Measurements from ENCODE around the gene ANGPT4. TPM values are rescaled to one million over a fixed set of nuclear protein-coding genes. Genes with fewer than 3 reads are reported as not detected.

The ANGPT4 gene
- total RNA-seq, 4 donors from 2014 or later, result 0.14 TPM; not detected in 3

DNA sequence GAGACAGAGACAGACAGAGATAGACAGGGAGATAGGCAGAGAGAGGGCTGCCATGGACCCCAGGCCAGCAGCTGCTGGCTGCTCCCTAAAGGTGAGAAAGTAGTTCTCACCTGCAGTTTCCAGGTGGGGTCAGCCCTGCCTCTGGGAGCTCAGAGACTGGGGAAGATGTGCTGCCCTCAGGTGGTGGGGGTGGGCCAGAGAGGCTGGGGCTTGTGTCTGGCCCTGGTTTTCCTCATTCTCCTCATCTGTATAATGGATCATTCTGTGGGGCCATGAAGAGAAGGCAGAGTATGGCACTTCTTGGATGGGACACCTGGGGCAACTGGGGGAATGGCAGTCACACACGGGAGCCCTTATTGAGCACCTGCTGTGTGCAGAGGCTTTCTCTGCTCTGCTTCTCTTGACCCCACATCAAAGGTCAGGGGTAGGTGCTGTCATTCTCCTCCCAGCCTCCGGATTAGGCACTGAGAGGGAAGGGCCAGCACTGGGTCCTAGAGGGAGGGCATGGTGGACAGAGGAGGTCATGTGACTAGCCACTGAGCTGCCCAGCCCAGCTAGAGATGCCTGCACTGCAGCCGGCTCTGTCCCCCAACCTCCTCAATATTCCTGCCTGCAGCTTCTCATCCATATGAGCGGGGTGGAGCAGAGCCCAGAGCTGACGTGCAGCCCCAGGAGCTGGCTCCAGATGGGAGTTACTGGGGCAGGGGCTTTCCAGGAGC lies 4.1 kb downstream of the ANGPT4 start:
- intact Hi-C loops (cut with DNase I; ENCODE audit: low total_unique reads), result no loop called here
- WGBS, 2 donors (ENCODE audit: low coverage in 1 of 2), result 50% methylated on average over 5 of the region's 5 CpGs; no CpG with 5 or more reads in 1 of the 2 donors
- no peak overlapping the region for H3K27ac ChIP-seq
- H3K4me1 ChIP-seq, result no peaks in the 10 kb centered on the region
- no peak for DNase-seq
- no peaks in the 10 kb centered on the region for H3K9me3 ChIP-seq
- no peaks in the 10 kb centered on the region for H3K36me3 ChIP-seq
- no peak for TF ChIP-seq EP300 (IDR thresholded peaks at IDR 0.05; ENCODE audit: low read depth)
- in situ Hi-C loops (cut with MboI; ENCODE audit: low pct_ligation_motif_present in 1 of 4, low pct_unique_long_range_greater_than_20kb in 1 of 4, low sequenced_read_pairs in 3 of 4), result no loop called here
- H3K27me3 ChIP-seq, result peaks cover 4% of the 10 kb centered on the region
- H3K4me3 ChIP-seq, result no peak overlapping the region

DNA sequence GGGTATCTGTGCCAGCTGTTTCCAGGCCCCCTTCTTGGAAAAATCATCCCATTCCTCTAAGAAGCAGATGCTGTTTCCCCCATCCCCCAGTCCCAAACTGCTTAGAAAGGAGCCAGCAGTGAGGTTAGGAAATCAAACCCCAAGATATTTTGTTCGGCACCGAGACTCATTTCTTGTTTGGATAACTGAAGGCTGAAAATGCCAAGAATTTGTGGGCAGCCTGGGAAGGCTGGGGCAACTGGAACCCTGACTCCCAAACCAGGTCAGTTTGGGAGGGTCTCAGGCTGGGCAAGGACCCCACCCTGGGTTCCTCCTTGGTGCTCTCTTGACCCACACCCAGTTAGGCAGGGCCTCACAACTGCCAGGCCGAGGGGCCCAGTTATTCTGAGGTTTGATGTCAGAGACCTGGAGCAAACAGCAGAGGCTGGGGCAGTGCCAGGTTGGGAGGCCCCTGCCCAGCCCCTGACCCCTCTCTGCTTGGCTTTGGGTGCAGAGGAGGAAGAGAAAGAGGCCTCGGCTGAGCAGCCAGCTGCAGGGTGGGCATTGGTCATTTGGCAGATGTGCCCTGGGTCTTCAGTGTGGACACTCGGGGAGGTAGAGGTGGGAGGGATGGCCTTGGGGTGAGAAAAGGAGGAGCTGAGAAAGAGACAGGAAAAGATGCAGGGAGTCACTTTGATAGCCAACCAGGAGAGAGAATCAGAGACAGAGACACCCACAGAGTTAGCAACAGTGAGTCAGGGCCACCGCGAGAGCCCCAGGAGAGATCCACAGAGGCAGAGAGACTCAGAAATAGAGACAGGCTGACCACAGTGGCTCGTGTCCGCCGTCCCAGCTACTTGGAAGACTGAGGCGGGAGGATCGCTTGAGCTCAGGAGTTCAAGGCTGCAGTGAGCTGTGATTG lies 5.0 kb downstream of the ANGPT4 start:
- H3K36me3 ChIP-seq, result no peaks in the 10 kb centered on the region
- 53% methylated on average over 12 of the region's 12 CpGs; no CpG with 5 or more reads in 1 of the 2 donors for WGBS, 2 donors (ENCODE audit: low coverage in 1 of 2)
- intact Hi-C loops (cut with DNase I; ENCODE audit: low total_unique reads) (no loop called here), in situ Hi-C loops (cut with MboI; ENCODE audit: low pct_ligation_motif_present in 1 of 4, low pct_unique_long_range_greater_than_20kb in 1 of 4, low sequenced_read_pairs in 3 of 4) (no loop called here)
- H3K27ac ChIP-seq, result no peak overlapping the region
- no peak overlapping the region for H3K4me3 ChIP-seq
- H3K4me1 ChIP-seq, result no peaks in the 10 kb centered on the region
- DNase-seq, result no peak
- H3K27me3 ChIP-seq, result peaks cover 4% of the 10 kb centered on the region
- H3K9me3 ChIP-seq, result no peaks in the 10 kb centered on the region
- TF ChIP-seq POLR2AphosphoS5 (IDR thresholded peaks at IDR 0.05) (no peak), POLR2A (IDR thresholded peaks at IDR 0.05) (no peak)
- TF ChIP-seq, protein P1, sequence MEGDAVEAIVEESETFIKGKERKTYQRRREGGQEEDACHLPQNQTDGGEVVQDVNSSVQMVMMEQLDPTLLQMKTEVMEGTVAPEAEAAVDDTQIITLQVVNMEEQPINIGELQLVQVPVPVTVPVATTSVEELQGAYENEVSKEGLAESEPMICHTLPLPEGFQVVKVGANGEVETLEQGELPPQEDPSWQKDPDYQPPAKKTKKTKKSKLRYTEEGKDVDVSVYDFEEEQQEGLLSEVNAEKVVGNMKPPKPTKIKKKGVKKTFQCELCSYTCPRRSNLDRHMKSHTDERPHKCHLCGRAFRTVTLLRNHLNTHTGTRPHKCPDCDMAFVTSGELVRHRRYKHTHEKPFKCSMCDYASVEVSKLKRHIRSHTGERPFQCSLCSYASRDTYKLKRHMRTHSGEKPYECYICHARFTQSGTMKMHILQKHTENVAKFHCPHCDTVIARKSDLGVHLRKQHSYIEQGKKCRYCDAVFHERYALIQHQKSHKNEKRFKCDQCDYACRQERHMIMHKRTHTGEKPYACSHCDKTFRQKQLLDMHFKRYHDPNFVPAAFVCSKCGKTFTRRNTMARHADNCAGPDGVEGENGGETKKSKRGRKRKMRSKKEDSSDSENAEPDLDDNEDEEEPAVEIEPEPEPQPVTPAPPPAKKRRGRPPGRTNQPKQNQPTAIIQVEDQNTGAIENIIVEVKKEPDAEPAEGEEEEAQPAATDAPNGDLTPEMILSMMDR (IDR thresholded peaks at IDR 0.05), result no peak

DNA sequence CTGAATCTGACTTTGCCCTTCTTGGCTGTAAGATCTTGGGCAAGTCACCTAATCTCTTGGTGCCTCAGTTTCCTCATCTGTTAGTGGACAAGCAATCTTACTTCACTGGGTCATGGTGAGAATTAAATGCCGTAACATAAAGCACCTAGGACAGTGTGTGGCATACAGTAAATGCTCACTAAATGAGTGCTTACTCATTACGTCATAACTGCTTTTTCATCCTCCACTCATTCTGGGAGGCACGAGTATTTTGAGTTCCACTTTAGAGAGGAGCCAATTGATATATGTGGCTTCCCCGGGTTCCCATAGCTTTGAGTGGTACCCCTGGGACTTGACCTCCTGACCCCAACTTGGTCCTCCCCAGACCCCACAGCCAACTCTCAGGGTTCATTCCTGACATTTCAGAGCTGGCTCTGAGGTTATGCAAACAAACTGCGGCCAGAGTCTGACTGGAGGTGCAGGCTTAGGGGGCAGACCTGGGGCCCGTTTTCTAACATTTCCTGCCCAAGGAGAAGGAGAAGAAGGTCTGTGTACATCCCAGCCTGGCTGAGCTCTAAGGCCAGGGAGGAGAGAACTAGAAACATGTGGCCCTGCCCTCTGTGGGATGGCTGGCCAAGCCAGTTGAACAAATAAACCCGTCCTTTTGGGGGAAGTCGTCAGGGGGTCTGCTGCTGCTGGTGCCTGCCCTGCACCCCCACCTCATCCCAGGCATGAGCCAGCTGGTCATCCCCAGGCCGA lies 5.8 kb downstream of the ANGPT4 start:
- TF ChIP-seq POLR2AphosphoS5 (IDR thresholded peaks at IDR 0.05), result no peak
- no peak for TF ChIP-seq EP300 (IDR thresholded peaks at IDR 0.05; ENCODE audit: low read depth)
- TF ChIP-seq, protein P1 (IDR thresholded peaks at IDR 0.05), result no peak
- no peak for TF ChIP-seq POLR2A (IDR thresholded peaks at IDR 0.05)
- intact Hi-C loops (cut with DNase I; ENCODE audit: low total_unique reads) (no loop called here), in situ Hi-C loops (cut with MboI; ENCODE audit: low pct_ligation_motif_present in 1 of 4, low pct_unique_long_range_greater_than_20kb in 1 of 4, low sequenced_read_pairs in 3 of 4) (no loop called here)
- WGBS, 2 donors (ENCODE audit: low coverage in 1 of 2), result 20 to 42% methylated on average over 1 to 9 of the region's 9 CpGs
- Histone ChIP-seq H3K36me3 (no peaks in the 10 kb centered on the region), H3K4me3 (no peak overlapping the region), H3K9me3 (no peaks in the 10 kb centered on the region), H3K27me3 (peaks cover 4% of the 10 kb centered on the region), H3K4me1 (no peaks in the 10 kb centered on the region), H3K27ac (no peak overlapping the region)
- DNase-seq, result no peak

DNA sequence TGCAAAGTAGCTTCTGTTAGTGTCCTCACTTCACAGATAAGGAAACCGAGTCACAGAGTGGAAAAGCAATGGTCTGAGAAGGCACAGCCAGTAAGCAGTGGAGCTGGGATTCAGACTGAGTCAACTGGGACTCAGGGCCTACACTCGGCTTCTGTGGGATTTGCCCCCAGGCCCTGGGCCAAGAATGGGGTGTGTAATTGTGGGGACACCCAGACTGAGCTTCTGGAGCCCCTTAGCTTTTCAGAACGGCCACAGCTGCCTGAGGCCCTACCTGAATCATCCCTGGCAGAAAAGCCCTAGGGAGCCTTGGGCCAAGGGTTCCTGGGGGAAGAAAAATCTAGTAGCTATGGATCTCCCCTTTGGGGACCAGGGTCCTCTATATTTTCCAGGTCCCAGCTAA lies 6.5 kb downstream of the ANGPT4 start:
- Histone ChIP-seq H3K36me3 (no peaks in the 10 kb centered on the region), H3K4me1 (no peaks in the 10 kb centered on the region), H3K9me3 (no peaks in the 10 kb centered on the region), H3K4me3 (no peak overlapping the region), H3K27ac (no peak overlapping the region), H3K27me3 (peaks cover 4% of the 10 kb centered on the region)
- intact Hi-C loops (cut with DNase I; ENCODE audit: low total_unique reads), result no loop called here
- TF ChIP-seq, protein P1 (IDR thresholded peaks at IDR 0.05), result no peak
- TF ChIP-seq POLR2A (IDR thresholded peaks at IDR 0.05) (no peak), POLR2AphosphoS5 (IDR thresholded peaks at IDR 0.05) (no peak), EP300 (IDR thresholded peaks at IDR 0.05; ENCODE audit: low read depth) (no peak)
- in situ Hi-C loops (cut with MboI; ENCODE audit: low pct_ligation_motif_present in 1 of 4, low pct_unique_long_range_greater_than_20kb in 1 of 4, low sequenced_read_pairs in 3 of 4), result no loop called here
- WGBS, 2 donors (ENCODE audit: low coverage in 1 of 2), result 59% methylated on average over 3 of the region's 3 CpGs; no CpG with 5 or more reads in 1 of the 2 donors
- no peak for DNase-seq

All from transverse colon (tissue), 4 donors.